Tibial nerve (tissue), 4 donors: Measurements from ENCODE around the gene CHRNG. TPM values are rescaled to one million over a fixed set of nuclear protein-coding genes. Genes with fewer than 3 reads are reported as not detected.

ENCODE experiments used
- total RNA-seq, 4 donors: library from RNA; depleted of rRNA; stranded (reverse); fragments of >200 nt; gene quantifications; one replicate each; pipeline ENCODE4 v1.1.0, GENCODE V29; 2016

Gene CHRNG
- total RNA-seq, 4 donors from 2014 or later: not detected

Other genes starting within 250 kb of the CHRNG start
- gene ALPP, start 160.9 kb upstream of the CHRNG start, total RNA-seq: not detected
- gene ALPG, start 132.8 kb upstream of the CHRNG start, total RNA-seq: not detected
- not detected for gene ALPI, start 83.5 kb upstream of the CHRNG start, total RNA-seq
- gene ECEL1, start 51.9 kb upstream of the CHRNG start, total RNA-seq: 1 to 10 TPM in 3 of 4 donors, not detected in 1; 1.0 to 7.3 (median 1.8) TPM
- gene PRSS56, start 19.3 kb upstream of the CHRNG start, total RNA-seq: not detected
- not detected for gene CHRND, start 13.5 kb upstream of the CHRNG start, total RNA-seq
- 1 to 10 TPM; 2.4 to 5.3 (median 4.2) TPM for gene TIGD1, start 10.9 kb downstream of the CHRNG start, total RNA-seq
- gene EIF4E2, start 11.0 kb downstream of the CHRNG start, total RNA-seq: 10 to 100 TPM; 23.8 to 38.5 (median 27.8) TPM
- gene EFHD1, start 93.9 kb downstream of the CHRNG start, total RNA-seq: 10 to 100 TPM; 29.1 to 48.7 (median 42.6) TPM
- gene GIGYF2, start 157.6 kb downstream of the CHRNG start, total RNA-seq: 100 to 1,000 TPM in 2 of 4 donors, 10 to 100 TPM in 2; 66.0 to 106 (median 86.4) TPM
- not detected for gene KCNJ13, start 236.9 kb downstream of the CHRNG start, total RNA-seq